ENCODE results near the gene FAM50B.

GRCh38 chr6:3895312-3895653 is 46.1 kb downstream of the FAM50B start:
- TF ChIP-seq EZH2 (IDR thresholded peaks at IDR 0.05; ENCODE audit: low read depth), result no peak
- TF ChIP-seq CTCF (conservative IDR thresholded peaks at IDR 0.05), result no peak

All from PC-9 (cell line).